ENCODE results near the gene CNPY4. TPM values are rescaled to one million over a fixed set of nuclear protein-coding genes. Genes with fewer than 3 reads are reported as not detected.

Gene CNPY4
- total and polyA plus RNA-seq, 2 donors (not counting 1 experiment from before 2014, with no cell fraction given), result 8.0 to 13.9 TPM

DNA sequence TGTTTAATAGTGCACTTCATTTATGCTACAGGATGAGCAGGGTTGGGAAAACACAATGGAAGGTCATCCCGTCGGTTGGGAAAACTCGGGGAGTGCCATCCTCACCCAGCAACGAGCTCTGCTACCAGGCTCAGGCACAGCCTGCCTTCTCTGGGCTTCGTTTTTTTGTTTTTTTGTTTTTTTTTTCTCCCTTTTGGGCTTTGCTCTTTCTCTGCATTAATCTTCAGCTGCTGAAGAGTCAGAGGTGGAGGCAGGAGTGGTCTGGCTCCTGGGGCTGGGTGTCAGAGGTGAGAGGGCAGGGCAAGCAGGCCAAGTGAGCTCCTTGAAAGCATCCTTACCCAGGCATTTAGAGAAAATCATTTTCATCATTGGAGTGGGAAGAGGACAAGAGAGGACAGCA, 49.4 kb upstream of the CNPY4 start:
- 98% methylated on average over 5 of the region's 5 CpGs for WGBS (ENCODE audit: insufficient coverage)
- Histone ChIP-seq H3K27ac (ENCODE audit: low read length in 2 of 2) (no peak overlapping the region), H3K36me3 (replicated peaks in 1 of 2; ENCODE audit: control extremely low read depth in 1 of 2, control insufficient read depth in 1 of 2, extremely low read depth in 1 of 2, insufficient read depth in 2 of 2, low read length in 1 of 2) (peaks cover 18 to 54% of the 10 kb centered on the region in 2 experiments), H3K9ac (ENCODE audit: low read length) (no peak overlapping the region), H2AFZ (ENCODE audit: insufficient read depth, low read depth, low read length, poor library complexity, severe bottlenecking) (no peak overlapping the region), H3K4me1 (ENCODE audit: control insufficient read depth in 2 of 2, insufficient read depth in 2 of 2, low read length in 2 of 2) (no peaks in the 10 kb centered on the region), H3K79me2 (ENCODE audit: control insufficient read depth, insufficient read depth, low read length) (no peaks in the 10 kb centered on the region), H3K4me3 (ENCODE audit: control extremely low read depth in 1 of 5, extremely low read depth in 1 of 5, insufficient read depth in 1 of 5, low read depth in 2 of 5, low read length in 4 of 5) (no peak overlapping the region), H3K4me2 (replicated peaks; ENCODE audit: low read depth, low read length, poor library complexity, severe bottlenecking) (no peak overlapping the region), H3K27me3 (replicated peaks in 1 of 4; ENCODE audit: control extremely low read depth in 1 of 4, control insufficient read depth in 3 of 4, insufficient read depth in 4 of 4, low read length in 3 of 4) (no peaks in the 10 kb centered on the region), H3K9me3 (ENCODE audit: control extremely low read depth in 1 of 3, control insufficient read depth in 2 of 3, insufficient read depth in 1 of 3, low read length in 2 of 3) (peaks cover 1 to 47% (median 26%) of the 10 kb centered on the region in 3 donors), H4K20me1 (ENCODE audit: control insufficient read depth, insufficient read depth, low read length, poor library complexity, severe bottlenecking) (no peaks in the 10 kb centered on the region)
- no peak for TF ChIP-seq EZH2 (IDR thresholded peaks at IDR 0.05; ENCODE audit: borderline replicate concordance, insufficient read depth, low read depth, low read length, poor library complexity, severe bottlenecking)
- H3K9me3 Mint-ChIP-seq (ENCODE audit: insufficient read depth), result peaks cover 14% of the 10 kb centered on the region
- DNase-seq (no peak), ATAC-seq (ENCODE audit: low read depth) (no peak)
- no peaks in the 10 kb centered on the region for H3K4me1 Mint-ChIP-seq
- H3K27ac Mint-ChIP-seq, result no peak overlapping the region
- H3K27me3 Mint-ChIP-seq, result no peaks in the 10 kb centered on the region
- ChIA-PET POLR2A (no interaction called here), CTCF (interaction anchor here (0.7 to 1.1 kb wide), 2 partner anchors 9 to 280 kb away, joined by 3 read pairs; no protein-coding TSS in a partner anchor)
- H3K4me3 Mint-ChIP-seq, result no peak overlapping the region
- intact Hi-C loops (cut with micrococcal nuclease), result no loop called here

GRCh38 chr7:100071018-100071723, 48.3 kb upstream of the CNPY4 start:
- Histone ChIP-seq H3K4me3 (ENCODE audit: control extremely low read depth in 1 of 5, extremely low read depth in 1 of 5, insufficient read depth in 1 of 5, low read depth in 2 of 5, low read length in 4 of 5) (no peak overlapping the region), H3K36me3 (replicated peaks in 1 of 2; ENCODE audit: control extremely low read depth in 1 of 2, control insufficient read depth in 1 of 2, extremely low read depth in 1 of 2, insufficient read depth in 2 of 2, low read length in 1 of 2) (peaks cover 24 to 63% of the 10 kb centered on the region in 2 experiments), H3K79me2 (ENCODE audit: control insufficient read depth, insufficient read depth, low read length) (no peaks in the 10 kb centered on the region), H3K27me3 (replicated peaks in 1 of 4; ENCODE audit: control extremely low read depth in 1 of 4, control insufficient read depth in 3 of 4, insufficient read depth in 4 of 4, low read length in 3 of 4) (no peaks in the 10 kb centered on the region), H3K27ac (ENCODE audit: low read length in 2 of 2) (no peak overlapping the region), H3K9ac (ENCODE audit: low read length) (no peak overlapping the region), H2AFZ (ENCODE audit: insufficient read depth, low read depth, low read length, poor library complexity, severe bottlenecking) (no peak overlapping the region), H3K4me1 (ENCODE audit: control insufficient read depth in 2 of 2, insufficient read depth in 2 of 2, low read length in 2 of 2) (no peaks in the 10 kb centered on the region), H4K20me1 (ENCODE audit: control insufficient read depth, insufficient read depth, low read length, poor library complexity, severe bottlenecking) (no peaks in the 10 kb centered on the region), H3K9me3 (ENCODE audit: control extremely low read depth in 1 of 3, control insufficient read depth in 2 of 3, insufficient read depth in 1 of 3, low read length in 2 of 3) (peaks cover 1 to 47% (median 26%) of the 10 kb centered on the region in 3 donors), H3K4me2 (replicated peaks; ENCODE audit: low read depth, low read length, poor library complexity, severe bottlenecking) (no peak overlapping the region)
- Mint-ChIP-seq H3K27ac (no peak overlapping the region), H3K4me3 (no peak overlapping the region), H3K9me3 (ENCODE audit: insufficient read depth) (peaks cover 14% of the 10 kb centered on the region), H3K27me3 (no peaks in the 10 kb centered on the region), H3K4me1 (no peaks in the 10 kb centered on the region)
- TF ChIP-seq, protein P1, sequence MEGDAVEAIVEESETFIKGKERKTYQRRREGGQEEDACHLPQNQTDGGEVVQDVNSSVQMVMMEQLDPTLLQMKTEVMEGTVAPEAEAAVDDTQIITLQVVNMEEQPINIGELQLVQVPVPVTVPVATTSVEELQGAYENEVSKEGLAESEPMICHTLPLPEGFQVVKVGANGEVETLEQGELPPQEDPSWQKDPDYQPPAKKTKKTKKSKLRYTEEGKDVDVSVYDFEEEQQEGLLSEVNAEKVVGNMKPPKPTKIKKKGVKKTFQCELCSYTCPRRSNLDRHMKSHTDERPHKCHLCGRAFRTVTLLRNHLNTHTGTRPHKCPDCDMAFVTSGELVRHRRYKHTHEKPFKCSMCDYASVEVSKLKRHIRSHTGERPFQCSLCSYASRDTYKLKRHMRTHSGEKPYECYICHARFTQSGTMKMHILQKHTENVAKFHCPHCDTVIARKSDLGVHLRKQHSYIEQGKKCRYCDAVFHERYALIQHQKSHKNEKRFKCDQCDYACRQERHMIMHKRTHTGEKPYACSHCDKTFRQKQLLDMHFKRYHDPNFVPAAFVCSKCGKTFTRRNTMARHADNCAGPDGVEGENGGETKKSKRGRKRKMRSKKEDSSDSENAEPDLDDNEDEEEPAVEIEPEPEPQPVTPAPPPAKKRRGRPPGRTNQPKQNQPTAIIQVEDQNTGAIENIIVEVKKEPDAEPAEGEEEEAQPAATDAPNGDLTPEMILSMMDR (IDR thresholded peaks at IDR 0.05), result no peak
- TF ChIP-seq EZH2 (IDR thresholded peaks at IDR 0.05; ENCODE audit: borderline replicate concordance, insufficient read depth, low read depth, low read length, poor library complexity, severe bottlenecking), result no peak
- ChIA-PET CTCF (interaction anchor here (0.5 to 1.6 kb wide), 2 partner anchors 13 to 462 kb away, joined by 3 to 4 read pairs; no protein-coding TSS in a partner anchor), POLR2A (interaction anchor here (0.8 kb wide), 1 partner anchor 56 kb away, joined by 5 read pairs; the partner anchor contains the start of gene ZKSCAN1)
- intact Hi-C loops (cut with micrococcal nuclease), result no loop called here
- 96% methylated on average over 5 of the region's 11 CpGs for WGBS (ENCODE audit: insufficient coverage)
- no peak for ATAC-seq (ENCODE audit: low read depth)
- DNase-seq, result no peak

Measured in B cell (primary cell).